ENCODE results near the gene EP400.
A peak's percentile ranks its signal among the peaks of the same experiment; 100 is the strongest.

Gene EP400

DNA sequence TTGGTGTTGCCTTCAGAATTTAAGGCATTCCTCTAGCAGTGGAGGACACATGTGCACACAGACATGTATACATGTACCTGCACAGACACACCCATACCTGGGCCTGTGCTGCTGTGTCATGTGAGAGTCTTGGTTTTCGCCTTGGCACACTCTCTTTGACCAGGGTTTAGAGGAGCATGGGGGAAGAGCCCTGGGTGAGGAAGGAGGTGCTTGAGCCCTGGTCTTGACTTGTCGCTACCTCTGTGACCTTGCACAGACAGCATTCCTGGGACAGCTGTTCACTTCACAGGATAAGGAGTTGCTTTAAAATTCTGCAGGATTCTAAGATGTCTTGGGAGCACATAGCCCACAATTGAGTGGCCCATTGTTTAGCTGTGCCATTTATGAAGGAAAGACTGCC lies 99.7 kb downstream of the EP400 start:
- no peak for DNase-seq

DNA sequence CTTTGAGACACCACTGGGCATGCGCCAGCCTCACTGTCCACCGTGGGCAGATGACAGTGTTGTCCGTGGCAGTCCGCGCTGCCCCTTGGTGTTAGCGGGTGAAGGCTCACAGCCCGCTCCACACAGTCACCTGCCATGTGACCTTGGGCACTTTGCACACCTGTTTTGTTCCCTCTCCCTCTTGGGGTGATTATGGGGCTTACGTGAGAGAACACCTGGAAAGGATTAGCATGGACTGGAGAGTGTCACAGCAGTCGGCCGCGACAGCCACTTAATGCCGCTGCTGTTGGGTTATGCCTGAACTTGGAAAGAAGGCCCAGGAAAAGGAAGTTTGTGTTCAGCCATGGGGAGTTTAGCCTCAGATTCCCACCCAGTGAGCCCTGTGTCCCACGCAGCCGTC lies 100.1 kb downstream of the EP400 start:
- no peak for DNase-seq

- DNase-seq, result peak; percentile 4
Observed at GRCh38 chr12:132051718-132052117, 102.0 kb downstream of the EP400 start.

GRCh38 chr12:132052196-132052932 lies 102.6 kb downstream of the EP400 start:
- no peak for DNase-seq

DNA sequence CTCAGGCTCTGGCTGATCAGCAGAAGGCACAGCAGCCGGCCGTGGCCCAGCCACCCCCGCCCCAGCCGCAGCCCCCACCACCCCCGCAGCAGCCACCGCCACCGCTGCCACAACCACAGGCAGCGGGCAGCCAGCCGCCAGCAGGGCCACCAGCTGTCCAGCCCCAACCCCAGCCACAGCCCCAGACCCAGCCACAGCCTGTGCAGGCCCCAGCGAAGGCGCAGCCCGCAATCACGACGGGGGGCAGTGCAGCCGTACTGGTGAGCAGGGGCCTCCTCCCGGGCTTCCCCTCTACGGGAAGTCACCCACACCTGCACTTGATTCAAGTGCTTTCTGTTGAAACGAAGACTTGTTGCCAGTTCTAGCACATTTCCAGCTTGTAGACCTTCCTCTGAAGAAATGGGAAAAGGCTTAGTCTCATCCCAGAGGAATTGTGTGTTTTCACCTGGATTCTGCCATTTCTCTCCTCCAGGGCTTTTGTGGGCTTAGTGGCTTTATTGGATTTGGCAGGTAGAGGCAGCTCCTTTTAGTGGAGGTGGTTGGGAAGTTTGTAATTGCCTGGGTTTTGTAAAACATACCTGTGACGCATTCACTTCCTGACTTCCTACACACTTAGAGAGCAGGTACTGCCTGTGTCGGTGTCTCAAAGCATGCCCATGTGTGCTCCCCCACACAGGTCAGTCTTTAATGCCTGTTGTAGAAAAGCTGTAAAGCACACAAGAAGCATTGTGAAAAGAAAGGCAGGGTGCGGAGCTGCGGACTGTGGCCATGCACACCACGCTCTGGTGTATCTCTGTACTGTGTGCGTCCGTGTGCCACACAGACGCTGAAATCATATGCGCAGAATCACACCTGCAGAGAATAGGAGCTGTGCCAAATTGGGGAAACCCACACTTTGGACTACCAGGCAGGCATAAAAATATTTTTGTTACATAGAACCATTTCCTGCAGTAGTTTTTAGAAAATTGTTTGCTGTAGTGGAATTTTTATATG lies 103.9 kb downstream of the EP400 start:
- no peak for DNase-seq

DNA sequence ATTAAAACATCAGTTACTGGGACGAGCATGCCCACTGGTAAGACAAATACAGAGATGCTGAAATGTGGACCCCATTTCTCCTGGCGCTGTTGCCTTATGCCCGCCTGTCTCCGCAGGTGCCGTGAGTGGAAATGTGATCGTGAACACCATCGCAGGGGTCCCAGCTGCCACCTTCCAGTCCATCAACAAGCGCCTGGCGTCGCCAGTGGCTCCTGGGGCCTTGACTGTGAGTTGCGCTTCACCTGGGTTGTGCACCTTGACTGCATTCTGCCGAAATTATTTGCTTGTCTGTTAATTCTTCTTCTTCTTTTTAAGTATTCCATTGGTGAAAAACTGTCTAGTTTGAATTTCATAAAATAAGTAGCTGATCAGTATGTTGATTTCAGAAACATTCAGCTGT lies 105.2 kb downstream of the EP400 start:
- no peak for DNase-seq

GRCh38 chr12:132055535-132056096 lies 105.9 kb downstream of the EP400 start:
- no peak for DNase-seq

DNA sequence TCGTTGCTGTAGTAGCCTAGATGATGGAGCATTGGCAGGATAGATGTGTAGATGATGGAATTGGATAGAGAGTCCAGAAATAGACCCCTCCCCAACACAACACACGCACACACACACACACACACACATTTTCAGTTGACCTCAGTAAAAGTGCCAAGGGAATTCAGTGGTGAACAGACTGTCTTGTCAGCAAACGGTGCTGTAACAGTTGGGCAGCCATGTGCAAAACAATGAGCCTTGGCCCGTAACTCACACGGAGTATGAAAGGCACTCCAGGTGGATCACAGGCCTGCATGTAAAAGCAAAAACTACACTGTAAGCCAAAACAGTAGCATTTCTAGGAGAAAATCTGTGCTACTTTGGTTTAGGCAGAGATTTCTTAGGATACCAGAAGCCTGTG lies 106.6 kb downstream of the EP400 start:
- DNase-seq, result no peak

DNA sequence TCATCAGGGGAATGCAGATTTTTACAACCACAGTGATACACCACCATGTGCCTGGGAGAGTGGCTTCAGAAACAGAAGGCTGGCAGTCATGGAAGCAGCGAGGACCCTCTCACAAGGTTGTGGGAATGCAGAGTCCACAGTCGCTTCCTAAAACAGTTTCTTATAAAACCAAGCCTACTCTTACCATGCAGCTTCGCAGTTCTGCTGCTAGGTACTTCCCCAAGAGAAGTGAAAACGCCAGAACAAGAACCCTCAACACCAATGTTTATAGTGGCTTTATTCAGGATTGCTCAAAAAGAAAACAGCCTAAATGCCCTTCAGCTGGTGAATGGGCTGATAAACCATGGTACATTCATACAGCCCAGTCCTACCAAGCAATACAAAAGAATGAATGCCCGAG lies 107.2 kb downstream of the EP400 start:
- no peak for DNase-seq

GRCh38 chr12:132057691-132058090 lies 107.9 kb downstream of the EP400 start:
- no peak for DNase-seq

- no peak for DNase-seq
Observed at GRCh38 chr12:132061197-132061596, 111.5 kb downstream of the EP400 start.

- DNase-seq, result no peak
Observed at GRCh38 chr12:132061641-132062430, 112.1 kb downstream of the EP400 start.

DNA sequence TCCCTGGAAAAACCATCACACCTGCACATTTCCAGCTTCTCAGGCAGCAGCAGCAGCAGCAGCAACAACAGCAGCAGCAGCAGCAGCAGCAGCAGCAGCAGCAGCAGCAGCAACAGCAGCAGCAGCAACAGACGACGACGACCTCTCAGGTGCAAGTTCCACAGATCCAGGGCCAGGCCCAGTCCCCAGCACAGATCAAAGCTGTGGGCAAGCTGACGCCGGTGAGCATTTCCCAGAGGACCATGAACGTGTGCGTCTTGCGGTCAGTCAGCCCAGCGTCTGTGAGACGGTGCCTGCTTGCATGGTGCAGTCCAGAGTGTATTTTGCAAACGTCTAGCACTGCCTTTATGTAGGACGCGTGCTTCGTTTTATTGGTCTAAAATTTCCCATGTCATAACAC lies 112.7 kb downstream of the EP400 start:
- DNase-seq, result no peak

DNA sequence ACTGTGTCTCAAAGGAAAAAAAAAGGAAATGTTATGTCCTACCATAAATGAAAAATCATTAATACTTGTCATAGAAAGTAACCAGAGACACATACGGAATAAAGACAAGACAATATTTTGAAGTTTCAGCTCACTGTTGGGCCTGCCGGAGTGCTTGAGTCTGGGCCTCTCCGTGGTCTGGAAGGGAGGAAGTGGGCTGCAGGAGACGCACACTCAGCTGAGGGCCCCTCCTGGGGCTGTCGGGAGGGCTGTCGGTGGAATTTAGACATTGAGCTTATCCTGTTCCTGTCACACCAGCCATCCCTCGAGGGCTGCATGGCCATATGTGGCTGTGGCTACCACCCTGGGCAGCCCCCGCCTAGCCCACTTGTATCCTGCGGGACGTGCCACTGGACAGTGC lies 113.7 kb downstream of the EP400 start:
- DNase-seq, result no peak

DNA sequence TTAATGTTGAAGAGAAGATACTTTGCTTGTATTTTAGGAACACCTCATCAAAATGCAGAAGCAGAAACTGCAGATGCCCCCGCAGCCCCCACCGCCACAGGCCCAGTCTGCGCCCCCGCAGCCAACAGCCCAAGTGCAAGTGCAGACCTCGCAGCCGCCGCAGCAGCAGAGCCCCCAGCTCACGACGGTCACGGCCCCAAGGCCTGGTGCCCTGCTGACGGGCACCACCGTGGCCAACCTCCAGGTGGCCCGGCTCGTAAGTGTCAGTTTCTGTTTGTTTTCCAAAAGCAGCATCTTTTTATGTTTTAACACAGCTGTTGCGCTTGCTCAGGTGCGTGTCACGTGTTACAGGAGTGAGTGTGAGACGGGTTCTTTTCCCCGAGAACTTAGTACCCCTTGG lies 114.9 kb downstream of the EP400 start:
- DNase-seq, result no peak

DNA sequence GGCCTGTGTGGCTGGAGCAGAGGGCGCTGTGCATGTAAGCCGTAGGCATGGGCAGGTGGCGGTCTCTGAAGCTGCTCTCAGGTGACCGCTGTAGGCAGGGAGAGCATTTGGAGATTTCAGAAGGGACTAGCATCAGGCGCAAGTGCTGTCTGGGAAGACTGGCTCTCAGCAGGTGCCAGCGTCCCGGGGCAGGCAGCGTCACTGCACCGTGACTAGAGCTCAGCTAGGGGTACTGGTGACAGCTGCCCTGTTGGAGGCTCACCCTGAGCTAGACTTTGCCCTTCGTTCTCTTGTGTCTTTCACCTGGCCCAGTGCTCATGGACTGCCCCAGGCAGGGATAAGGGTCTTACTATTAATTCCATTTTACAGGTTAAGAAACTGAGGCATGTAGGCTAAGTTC lies 115.5 kb downstream of the EP400 start:
- DNase-seq, result no peak

DNA sequence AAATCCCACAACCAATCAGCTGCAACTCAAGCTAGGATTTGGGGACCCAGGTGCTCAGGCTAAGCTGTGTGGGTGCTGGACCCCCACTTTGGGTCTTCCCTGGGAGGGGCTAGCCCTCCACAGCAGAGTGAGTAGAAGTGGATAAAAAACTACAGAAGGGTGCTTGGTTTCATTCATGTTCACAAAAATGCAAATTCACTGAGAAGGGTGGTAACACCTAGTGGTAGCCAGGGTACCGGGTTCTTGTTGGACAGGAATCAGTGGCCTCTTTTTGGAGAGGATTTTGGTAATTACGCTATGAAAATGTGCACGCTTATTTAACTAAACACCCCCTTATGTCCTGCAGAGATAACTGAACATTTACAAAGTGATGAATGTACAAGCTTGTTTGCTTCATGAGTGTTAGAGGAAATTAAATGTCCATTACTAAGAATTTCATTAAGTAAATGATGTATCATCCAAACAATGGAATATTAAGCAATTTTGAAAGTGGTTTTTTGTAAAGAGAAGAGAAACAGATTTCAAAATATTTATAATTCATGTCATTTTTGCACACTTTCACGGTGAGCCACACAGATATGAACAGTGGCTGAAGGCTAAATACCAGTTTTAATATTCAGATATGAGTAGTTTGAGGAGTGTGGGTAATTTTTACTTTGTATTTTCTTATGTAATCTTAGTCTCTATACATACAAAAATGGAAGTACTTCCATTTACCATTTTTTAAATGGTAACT lies 116.0 kb downstream of the EP400 start:
- no peak for DNase-seq

DNA sequence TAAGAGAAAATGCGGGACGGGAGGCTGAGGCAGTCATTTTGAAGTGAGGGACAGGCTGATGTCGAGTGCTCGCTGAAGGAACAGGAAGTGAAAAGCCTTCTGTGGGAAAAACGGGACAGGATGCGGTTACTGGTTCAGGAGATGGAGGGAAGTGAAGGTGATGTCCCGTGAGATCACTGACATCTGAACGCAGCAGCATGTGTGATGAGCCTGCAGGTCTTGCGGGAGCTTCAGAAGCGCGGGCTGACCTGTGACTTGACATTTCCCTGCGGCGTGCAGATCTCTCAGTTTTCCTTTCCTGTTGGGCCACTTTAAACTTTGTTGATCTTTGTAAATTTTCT lies 116.6 kb downstream of the EP400 start:
- DNase-seq, result no peak

- DNase-seq, result no peak
Observed at GRCh38 chr12:132066749-132067148, 117.0 kb downstream of the EP400 start.

GRCh38 chr12:132067182-132067581 lies 117.4 kb downstream of the EP400 start:
- DNase-seq, result no peak

DNA sequence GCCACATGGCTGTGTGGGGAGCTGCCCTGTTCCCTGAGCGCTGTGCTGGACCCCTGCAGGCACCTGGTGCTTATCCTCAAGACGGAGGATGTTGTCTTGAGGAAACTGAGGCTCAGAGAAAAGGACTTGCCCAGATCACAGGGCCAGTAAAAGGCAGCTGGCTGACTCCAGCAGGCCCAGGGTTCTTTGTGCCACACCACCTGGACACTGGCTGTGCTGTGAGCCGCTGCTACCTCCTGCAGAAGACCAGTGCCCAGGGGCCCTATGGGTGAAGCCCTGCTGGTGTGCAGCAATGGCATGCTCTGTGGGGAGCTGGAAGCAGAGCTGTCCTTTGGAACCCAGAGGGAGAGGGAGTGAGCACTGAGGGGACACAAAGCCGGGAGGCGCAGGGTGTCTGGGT lies 118.5 kb downstream of the EP400 start:
- DNase-seq, result no peak

DNA sequence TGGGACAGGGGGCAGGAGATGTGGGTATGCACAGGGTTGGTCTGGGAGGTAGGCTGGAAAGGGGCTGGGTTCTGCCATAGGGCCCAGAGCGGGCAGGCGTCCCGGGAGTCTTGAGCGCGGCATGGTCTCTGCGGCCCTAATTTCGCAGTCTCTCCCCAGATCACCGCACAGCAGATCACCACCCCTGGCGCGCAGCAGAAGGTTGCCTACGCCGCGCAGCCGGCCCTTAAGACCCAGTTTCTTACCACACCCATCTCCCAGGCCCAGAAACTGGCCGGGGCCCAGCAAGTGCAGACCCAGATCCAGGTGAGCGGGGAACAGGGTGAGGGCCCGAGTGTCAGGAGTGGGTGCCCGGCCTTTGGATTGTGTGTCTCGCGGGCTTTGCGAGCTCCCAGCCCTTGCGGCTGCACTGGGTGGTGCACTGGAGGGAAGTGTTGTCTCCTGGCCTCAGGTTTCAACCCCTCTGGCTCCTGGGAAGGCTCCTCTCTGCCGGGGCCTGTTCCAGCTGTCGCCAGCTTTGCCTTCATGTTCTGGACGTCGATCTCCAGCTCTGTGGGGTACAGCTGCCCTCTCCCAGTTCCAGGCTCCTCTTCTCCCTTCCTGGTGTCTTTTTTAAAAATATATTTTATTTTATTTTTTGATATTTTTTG lies 119.7 kb downstream of the EP400 start:
- DNase-seq, result no peak
